GM10266 (cell line): ENCODE data around the gene RNF182.
"Not testable (repeated sequence)": the region's sequence is repeated elsewhere in the genome, so short reads cannot be mapped to it uniquely, and the experiment has no call there.

ENCODE experiments used
- DNase-seq: peaks from one replicate; pipeline ENCODE4 v3.0.0; 2012; ENCODE audit errors: extremely low spot score
- TF ChIP-seq, protein P1 (sequence below): IDR thresholded peaks from 2 replicates; pipeline ENCODE4 v1.5.1; 2012; ENCODE audit warnings: mild to moderate bottlenecking, low read depth; ENCODE audit not compliant: control insufficient read depth, insufficient read depth; ENCODE audit errors: missing control alignments

Gene RNF182

DNA sequence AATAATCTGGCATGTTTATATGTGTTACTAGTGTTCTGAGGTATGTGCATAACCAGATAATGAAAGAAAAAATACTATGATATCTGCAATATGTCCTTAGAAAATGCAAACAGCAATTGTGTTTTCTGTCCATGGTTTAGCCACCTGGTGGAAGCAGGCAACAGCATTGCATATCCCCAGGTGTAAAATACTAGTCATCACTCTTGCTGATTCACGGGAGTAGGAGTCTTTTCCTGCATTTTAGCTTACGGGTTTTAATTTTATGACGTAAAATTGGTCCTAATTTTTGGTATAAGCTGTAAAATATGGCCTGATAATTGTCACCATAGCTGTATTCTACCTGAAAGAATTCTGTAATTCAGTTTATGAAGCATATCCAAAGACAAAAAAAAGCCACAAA, 2.5 kb downstream of the RNF182 start:
- TF ChIP-seq, protein P1, sequence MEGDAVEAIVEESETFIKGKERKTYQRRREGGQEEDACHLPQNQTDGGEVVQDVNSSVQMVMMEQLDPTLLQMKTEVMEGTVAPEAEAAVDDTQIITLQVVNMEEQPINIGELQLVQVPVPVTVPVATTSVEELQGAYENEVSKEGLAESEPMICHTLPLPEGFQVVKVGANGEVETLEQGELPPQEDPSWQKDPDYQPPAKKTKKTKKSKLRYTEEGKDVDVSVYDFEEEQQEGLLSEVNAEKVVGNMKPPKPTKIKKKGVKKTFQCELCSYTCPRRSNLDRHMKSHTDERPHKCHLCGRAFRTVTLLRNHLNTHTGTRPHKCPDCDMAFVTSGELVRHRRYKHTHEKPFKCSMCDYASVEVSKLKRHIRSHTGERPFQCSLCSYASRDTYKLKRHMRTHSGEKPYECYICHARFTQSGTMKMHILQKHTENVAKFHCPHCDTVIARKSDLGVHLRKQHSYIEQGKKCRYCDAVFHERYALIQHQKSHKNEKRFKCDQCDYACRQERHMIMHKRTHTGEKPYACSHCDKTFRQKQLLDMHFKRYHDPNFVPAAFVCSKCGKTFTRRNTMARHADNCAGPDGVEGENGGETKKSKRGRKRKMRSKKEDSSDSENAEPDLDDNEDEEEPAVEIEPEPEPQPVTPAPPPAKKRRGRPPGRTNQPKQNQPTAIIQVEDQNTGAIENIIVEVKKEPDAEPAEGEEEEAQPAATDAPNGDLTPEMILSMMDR = no peak
- DNase-seq = no peak

DNA sequence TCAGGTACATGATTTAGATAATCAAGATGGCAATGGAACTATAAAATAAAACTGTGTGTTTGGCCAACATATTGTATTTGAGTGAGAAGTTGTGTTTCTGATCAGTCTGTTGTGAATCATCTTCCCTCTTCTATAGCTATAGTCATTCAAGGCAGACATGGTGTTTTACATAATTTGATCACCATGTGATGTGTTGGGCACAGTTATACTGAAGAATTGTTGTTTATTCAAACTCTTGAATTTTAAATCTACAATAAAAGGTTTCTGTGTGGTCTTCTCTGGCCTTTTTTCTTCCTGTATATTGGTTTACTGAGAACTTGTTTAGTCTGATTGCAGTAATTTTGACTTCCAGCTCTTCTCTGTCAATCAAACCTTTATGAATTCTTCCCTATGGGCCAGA, 4.4 kb downstream of the RNF182 start:
- no peak for DNase-seq
- TF ChIP-seq, protein P1 = no peak

DNA sequence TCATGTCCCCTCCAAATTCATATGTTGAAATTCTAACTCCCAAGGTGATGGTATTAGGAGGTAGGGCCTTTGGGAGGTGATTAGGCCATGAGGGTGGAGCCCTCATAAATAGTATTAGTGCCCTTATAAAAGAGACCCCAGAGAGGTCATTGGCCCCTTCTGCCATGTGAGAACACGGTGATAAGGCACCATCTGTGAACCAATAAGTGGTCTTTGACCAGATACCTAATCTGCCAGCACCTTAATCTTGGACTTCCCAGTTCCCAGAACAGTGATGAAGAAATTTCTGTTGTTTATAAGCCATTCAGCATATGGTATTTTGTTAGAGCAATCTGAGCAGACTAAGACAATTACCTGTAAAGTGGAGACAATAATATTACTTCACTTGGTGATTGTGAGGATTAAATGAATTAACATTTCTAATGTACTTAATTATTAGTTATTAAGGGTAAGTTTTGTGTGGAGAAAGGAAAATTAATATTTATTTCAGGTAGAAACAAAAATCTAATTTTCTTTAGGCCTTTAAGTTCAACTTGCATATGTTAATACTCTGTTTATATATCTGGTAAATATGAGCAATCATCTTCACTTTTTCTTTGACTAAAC, 7.1 kb downstream of the RNF182 start:
- TF ChIP-seq, protein P1 = no peak

DNA sequence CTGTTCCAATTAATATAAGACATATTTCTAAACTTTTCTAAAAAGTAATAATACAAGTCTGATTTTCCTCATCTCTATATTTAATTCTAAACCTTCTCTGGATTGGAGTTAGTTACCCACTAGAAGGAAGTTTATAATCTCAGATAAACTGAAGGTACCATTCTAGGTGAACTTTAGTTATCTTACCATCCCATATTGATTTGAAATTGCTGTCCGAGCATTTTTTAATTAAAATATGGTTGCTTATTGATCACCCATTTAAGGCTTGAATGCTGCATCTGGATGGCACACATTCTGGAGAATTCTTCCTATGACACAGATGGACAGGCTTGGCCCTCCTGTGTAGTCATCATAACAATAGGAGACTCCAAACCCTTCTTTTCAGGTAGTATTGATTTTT, 8.0 kb downstream of the RNF182 start:
- DNase-seq = no peak
- TF ChIP-seq, protein P1 = no peak

More for the DNA sequence above, 7.1 kb downstream of the RNF182 start:
- DNase-seq = no peak

DNA sequence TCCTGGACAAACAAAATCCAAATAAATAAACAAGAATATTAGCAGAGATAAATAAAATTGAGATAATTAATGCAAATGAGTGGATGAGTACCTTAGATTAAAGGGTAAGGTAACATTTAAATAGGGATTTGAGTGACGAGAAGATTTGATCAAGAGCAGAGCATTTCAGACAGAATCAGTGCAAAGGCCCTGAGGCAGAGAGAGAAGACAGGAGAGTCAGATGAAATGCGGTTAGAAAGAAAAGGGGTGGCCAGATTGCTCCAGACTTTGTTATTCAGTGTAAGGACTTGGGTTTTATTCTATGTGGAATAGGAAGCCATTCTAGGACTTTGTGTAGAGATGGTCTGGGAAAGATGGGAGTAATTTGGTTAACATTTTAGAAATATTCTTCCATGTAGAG, 10.0 kb downstream of the RNF182 start:
- TF ChIP-seq, protein P1 = no peak
- DNase-seq = no peak

DNA sequence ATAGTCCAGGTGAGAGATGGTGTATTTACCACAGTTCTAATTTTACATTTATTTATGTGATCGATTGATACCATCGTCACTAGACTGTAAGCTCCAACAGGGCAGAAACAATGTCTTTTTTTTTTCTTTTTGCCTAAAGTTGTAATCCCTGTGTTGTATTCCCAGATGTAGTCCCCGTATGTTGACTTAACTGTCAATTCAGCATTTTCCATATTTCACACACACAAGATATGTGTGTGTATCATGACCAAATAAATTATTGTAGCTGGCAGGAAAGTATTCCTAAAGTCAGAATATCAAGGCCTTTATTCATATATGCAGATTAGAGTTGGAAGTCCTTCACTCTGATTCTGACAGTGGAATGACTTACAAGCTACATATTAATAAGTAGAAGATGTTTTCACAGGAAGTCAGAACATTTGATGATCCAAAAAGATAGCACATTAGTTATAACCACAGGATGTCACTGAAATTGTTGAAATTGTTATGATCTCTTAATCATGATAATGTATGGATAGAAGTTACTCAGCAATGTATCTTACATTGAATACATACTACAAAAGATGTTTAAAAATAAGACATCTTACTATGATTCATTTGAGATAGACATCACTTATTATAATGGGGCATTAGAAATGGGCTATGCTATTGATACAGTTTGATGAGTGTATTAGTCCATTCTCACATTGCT, 10.6 kb downstream of the RNF182 start:
- TF ChIP-seq, protein P1 = no peak
- no peak for DNase-seq

DNA sequence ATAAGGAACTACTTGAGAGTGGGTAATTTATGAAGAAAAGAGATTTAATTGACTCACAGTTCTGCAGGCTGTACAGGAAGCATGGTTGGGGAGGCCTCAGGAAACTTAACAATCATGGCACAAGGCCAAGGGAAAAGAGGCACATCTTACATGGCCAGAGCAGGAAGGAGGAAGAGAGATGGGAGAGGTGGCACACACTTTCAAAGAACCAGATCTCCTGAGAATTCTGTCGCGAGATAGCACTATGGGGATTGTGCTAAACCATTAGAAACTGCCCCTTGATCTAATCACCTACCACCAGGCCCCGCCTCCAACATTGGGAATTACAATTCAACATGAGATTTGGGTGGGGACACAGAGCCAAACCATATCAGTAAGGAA, 11.1 kb downstream of the RNF182 start:
- not testable (repeated sequence) for DNase-seq
